ENCODE data around the gene MAML2. TPM values are rescaled to one million over a fixed set of nuclear protein-coding genes. Genes with fewer than 3 reads are reported as not detected.

MAML2 gene
- total RNA-seq, 4 donors from 2014 or later, result 15.9 to 31.9 (median 24.9) TPM

- no peak for TF ChIP-seq POLR2A (IDR thresholded peaks at IDR 0.05)
- no peak for TF ChIP-seq POLR2AphosphoS5 (IDR thresholded peaks at IDR 0.05)
- no peak for TF ChIP-seq EP300 (IDR thresholded peaks at IDR 0.05; ENCODE audit: low read depth)
- TF ChIP-seq, protein P1, sequence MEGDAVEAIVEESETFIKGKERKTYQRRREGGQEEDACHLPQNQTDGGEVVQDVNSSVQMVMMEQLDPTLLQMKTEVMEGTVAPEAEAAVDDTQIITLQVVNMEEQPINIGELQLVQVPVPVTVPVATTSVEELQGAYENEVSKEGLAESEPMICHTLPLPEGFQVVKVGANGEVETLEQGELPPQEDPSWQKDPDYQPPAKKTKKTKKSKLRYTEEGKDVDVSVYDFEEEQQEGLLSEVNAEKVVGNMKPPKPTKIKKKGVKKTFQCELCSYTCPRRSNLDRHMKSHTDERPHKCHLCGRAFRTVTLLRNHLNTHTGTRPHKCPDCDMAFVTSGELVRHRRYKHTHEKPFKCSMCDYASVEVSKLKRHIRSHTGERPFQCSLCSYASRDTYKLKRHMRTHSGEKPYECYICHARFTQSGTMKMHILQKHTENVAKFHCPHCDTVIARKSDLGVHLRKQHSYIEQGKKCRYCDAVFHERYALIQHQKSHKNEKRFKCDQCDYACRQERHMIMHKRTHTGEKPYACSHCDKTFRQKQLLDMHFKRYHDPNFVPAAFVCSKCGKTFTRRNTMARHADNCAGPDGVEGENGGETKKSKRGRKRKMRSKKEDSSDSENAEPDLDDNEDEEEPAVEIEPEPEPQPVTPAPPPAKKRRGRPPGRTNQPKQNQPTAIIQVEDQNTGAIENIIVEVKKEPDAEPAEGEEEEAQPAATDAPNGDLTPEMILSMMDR (IDR thresholded peaks at IDR 0.05), result no peak
These were observed 254.1 kb downstream of the MAML2 start for GRCh38 chr11:96088914-96089313.

DNA sequence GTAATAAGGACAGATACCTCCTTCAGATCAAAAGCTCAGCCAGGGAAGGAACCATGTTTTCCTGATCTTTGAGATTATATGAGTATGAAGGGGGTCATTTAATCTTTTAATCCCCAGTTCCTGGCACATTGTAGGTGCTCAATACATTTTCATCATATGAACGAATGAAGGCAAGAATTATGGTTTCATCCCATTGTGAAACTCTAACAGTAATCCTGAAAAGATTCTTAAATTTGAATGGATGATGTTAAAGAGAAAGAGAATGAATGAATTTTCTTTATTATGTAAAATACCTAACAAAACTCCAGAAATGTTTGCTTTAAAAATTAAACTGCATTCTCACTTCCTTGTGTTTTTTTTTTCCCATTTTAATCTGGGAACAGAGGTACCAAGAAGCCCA is 256.9 kb downstream of the MAML2 start:
- TF ChIP-seq, protein P1 (IDR thresholded peaks at IDR 0.05), result no peak
- TF ChIP-seq POLR2AphosphoS5 (IDR thresholded peaks at IDR 0.05) (no peak), EP300 (IDR thresholded peaks at IDR 0.05; ENCODE audit: low read depth) (no peak), POLR2A (IDR thresholded peaks at IDR 0.05) (no peak)
- WGBS, 2 donors (ENCODE audit: low coverage in 1 of 2), result 71 to 88% methylated on average over 1 of the region's 1 CpG

More at GRCh38 chr11:96088914-96089313, 254.1 kb downstream of the MAML2 start:
- intact Hi-C loops (cut with DNase I; ENCODE audit: low total_unique reads), result no loop called here
- in situ Hi-C loops (cut with MboI; ENCODE audit: low pct_ligation_motif_present in 1 of 4, low pct_unique_long_range_greater_than_20kb in 1 of 4, low sequenced_read_pairs in 3 of 4), result no loop called here
- no peaks in the 10 kb centered on the region for H3K9me3 ChIP-seq
- H3K36me3 ChIP-seq, result no peaks in the 10 kb centered on the region
- no peak overlapping the region for H3K4me3 ChIP-seq
- DNase-seq, result no peak
- 75 to 79% methylated on average over 2 to 3 of the region's 3 CpGs for WGBS, 2 donors (ENCODE audit: low coverage in 1 of 2)
- peaks cover 0 to 13% (median 0%) of the 10 kb centered on the region in 4 donors for H3K4me1 ChIP-seq
- H3K27ac ChIP-seq, result no peak overlapping the region
- no peaks in the 10 kb centered on the region for H3K27me3 ChIP-seq

GRCh38 chr11:96085319-96085930 is 257.6 kb downstream of the MAML2 start:
- no peak overlapping the region for H3K27ac ChIP-seq

More for the DNA sequence above, 256.9 kb downstream of the MAML2 start:
- no peak for DNase-seq
- intact Hi-C loops (cut with DNase I; ENCODE audit: low total_unique reads) (no loop called here), in situ Hi-C loops (cut with MboI; ENCODE audit: low pct_ligation_motif_present in 1 of 4, low pct_unique_long_range_greater_than_20kb in 1 of 4, low sequenced_read_pairs in 3 of 4) (no loop called here)
- peaks cover 0 to 13% (median 0%) of the 10 kb centered on the region in 4 donors for H3K4me1 ChIP-seq
- H3K27me3 ChIP-seq, result no peaks in the 10 kb centered on the region
- H3K36me3 ChIP-seq, result no peaks in the 10 kb centered on the region
- no peaks in the 10 kb centered on the region for H3K9me3 ChIP-seq
- no peak overlapping the region for H3K27ac ChIP-seq
- H3K4me3 ChIP-seq, result no peak overlapping the region

DNA sequence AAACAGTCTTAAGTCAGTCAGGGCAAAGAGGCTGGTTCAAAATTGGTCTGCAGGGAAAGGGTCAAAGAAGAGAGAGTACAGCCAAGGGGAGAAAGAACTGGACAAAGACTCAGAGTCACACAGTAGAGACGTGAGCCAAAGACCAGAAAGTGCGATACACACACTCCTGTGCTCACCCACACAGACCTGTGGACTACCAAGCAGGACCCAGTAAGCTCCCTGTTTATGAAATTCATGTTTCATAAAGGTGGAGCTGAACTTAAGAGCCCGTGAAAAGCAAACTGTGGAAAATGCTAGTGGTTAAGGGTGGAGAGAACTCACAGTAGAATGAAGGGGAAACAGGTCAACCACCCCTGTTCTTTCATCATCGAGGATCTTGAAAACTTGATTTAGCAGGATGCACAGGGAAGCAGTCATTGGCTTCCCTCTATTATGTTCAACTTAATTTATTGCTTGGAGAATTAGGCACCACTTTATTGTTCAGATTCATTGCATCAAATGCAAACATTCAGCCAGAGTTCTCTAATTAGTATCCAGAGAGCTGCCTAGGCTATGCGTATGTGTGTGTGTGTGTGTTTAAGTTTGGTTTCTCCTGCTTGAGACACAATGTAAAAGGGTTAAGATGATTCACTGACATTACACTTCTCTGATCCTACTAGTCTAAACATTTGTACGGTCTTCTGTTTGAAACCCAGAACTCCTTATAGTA is 258.2 kb downstream of the MAML2 start:
- Histone ChIP-seq H3K27me3 (no peaks in the 10 kb centered on the region), H3K4me3 (no peak overlapping the region), H3K27ac (no peak overlapping the region), H3K9me3 (no peaks in the 10 kb centered on the region), H3K4me1 (peaks cover 0 to 4% (median 0%) of the 10 kb centered on the region in 4 donors), H3K36me3 (no peaks in the 10 kb centered on the region)
- no peak for DNase-seq
- no peak for TF ChIP-seq EP300 (IDR thresholded peaks at IDR 0.05; ENCODE audit: low read depth)
- 80 to 90% methylated on average over 3 to 6 of the region's 6 CpGs for WGBS, 2 donors (ENCODE audit: low coverage in 1 of 2)
- in situ Hi-C loops (cut with MboI; ENCODE audit: low pct_ligation_motif_present in 1 of 4, low pct_unique_long_range_greater_than_20kb in 1 of 4, low sequenced_read_pairs in 3 of 4), result no loop called here
- intact Hi-C loops (cut with DNase I; ENCODE audit: low total_unique reads), result no loop called here

More at GRCh38 chr11:96085319-96085930, 257.6 kb downstream of the MAML2 start:
- no peak for DNase-seq
- Histone ChIP-seq H3K4me3 (no peak overlapping the region), H3K4me1 (peaks cover 0 to 10% (median 0%) of the 10 kb centered on the region in 4 donors), H3K9me3 (no peaks in the 10 kb centered on the region), H3K27me3 (no peaks in the 10 kb centered on the region), H3K36me3 (no peaks in the 10 kb centered on the region)
- WGBS, 2 donors (ENCODE audit: low coverage in 1 of 2), result 87% methylated on average over 1 of the region's 1 CpG; no CpG with 5 or more reads in 1 of the 2 donors
- TF ChIP-seq POLR2A (IDR thresholded peaks at IDR 0.05), result no peak
- TF ChIP-seq, protein P1 (IDR thresholded peaks at IDR 0.05), result no peak
- no peak for TF ChIP-seq EP300 (IDR thresholded peaks at IDR 0.05; ENCODE audit: low read depth)
- no peak for TF ChIP-seq POLR2AphosphoS5 (IDR thresholded peaks at IDR 0.05)
- in situ Hi-C loops (cut with MboI; ENCODE audit: low pct_ligation_motif_present in 1 of 4, low pct_unique_long_range_greater_than_20kb in 1 of 4, low sequenced_read_pairs in 3 of 4) (no loop called here), intact Hi-C loops (cut with DNase I; ENCODE audit: low total_unique reads) (no loop called here)
